Stimulated activated CD4-positive, alpha-beta T cell treated with anti-CD3 and anti-CD28 coated beads, Interleukin-1b, Interleukin-23, amount 100 ng/mL, for 48 hours (primary cell): ENCODE data around the gene ABCA4.
"Not testable (repeated sequence)": the region's sequence is repeated elsewhere in the genome, so short reads cannot be mapped to it uniquely, and the experiment has no call there.

ENCODE experiments used
- DNase-seq: peaks from one replicate; pipeline ENCODE4 v3.0.0-alpha.2; 2020

The ABCA4 gene

GRCh38 chr1:94000510-94001282, 120.3 kb downstream of the ABCA4 start:
- no peak for DNase-seq

- DNase-seq = no peak
These were observed 121.0 kb downstream of the ABCA4 start for GRCh38 chr1:93999840-94000415.

GRCh38 chr1:93998532-93998931, 122.4 kb downstream of the ABCA4 start:
- DNase-seq = not testable (repeated sequence)

GRCh38 chr1:93997756-93998155, 123.2 kb downstream of the ABCA4 start:
- DNase-seq = no peak

- DNase-seq = no peak
These were observed 125.0 kb downstream of the ABCA4 start for GRCh38 chr1:93995837-93996536.

- no peak for DNase-seq
These were observed 127.2 kb downstream of the ABCA4 start for GRCh38 chr1:93993731-93994130.

GRCh38 chr1:93992954-93993353, 128.0 kb downstream of the ABCA4 start:
- DNase-seq = no peak

GRCh38 chr1:93992190-93992589, 128.8 kb downstream of the ABCA4 start:
- DNase-seq = no peak

- no peak for DNase-seq
These were observed 129.7 kb downstream of the ABCA4 start for GRCh38 chr1:93991271-93991670.

GRCh38 chr1:93990477-93990876, 130.5 kb downstream of the ABCA4 start:
- not testable (repeated sequence) for DNase-seq

GRCh38 chr1:93990010-93990409, 130.9 kb downstream of the ABCA4 start:
- DNase-seq = no peak

- no peak for DNase-seq
These were observed 131.3 kb downstream of the ABCA4 start for GRCh38 chr1:93989601-93990000.

GRCh38 chr1:93988634-93989350, 132.2 kb downstream of the ABCA4 start:
- no peak for DNase-seq

GRCh38 chr1:93981274-93981667, 139.7 kb downstream of the ABCA4 start:
- DNase-seq = no peak

GRCh38 chr1:93980320-93981273, 140.4 kb downstream of the ABCA4 start:
- no peak for DNase-seq

GRCh38 chr1:93979718-93980319, 141.1 kb downstream of the ABCA4 start:
- DNase-seq = no peak

GRCh38 chr1:93979040-93979717, 141.8 kb downstream of the ABCA4 start:
- no peak for DNase-seq

GRCh38 chr1:93977598-93977945, 143.4 kb downstream of the ABCA4 start:
- DNase-seq = no peak

GRCh38 chr1:93976711-93977597, 144.0 kb downstream of the ABCA4 start:
- DNase-seq = no peak

GRCh38 chr1:93976291-93976690, 144.7 kb downstream of the ABCA4 start:
- no peak for DNase-seq
